Measurements from ENCODE around the gene CLSTN1.

GRCh38 chr1:9778905-9779304, 44.9 kb downstream of the CLSTN1 start:
- TF ChIP-seq YY1 (IDR thresholded peaks at IDR 0.05; ENCODE audit: insufficient read depth, insufficient read length) (no peak), ZNF274 (IDR thresholded peaks at IDR 0.05; ENCODE audit: low read depth, low read length) (no peak)
